Breast epithelium (tissue), 3 donors: ENCODE results near the gene AKR1C4.

Experiments
- POLR2A ChIP-seq: fragments of 450-650 bp; IDR thresholded peaks from one replicate; pipeline ENCODE4 v1.6.1; 2016; ENCODE audit warnings: antibody characterized with exemption, mild to moderate bottlenecking, moderate library complexity
- POLR2AphosphoS5 ChIP-seq, 3 donors: sonication (generic); formaldehyde crosslinking; IDR thresholded peaks; one replicate each; pipeline ENCODE4 v1.6.1; 2017; ENCODE audit warnings: antibody characterized with exemption in 3 of 3

DNA sequence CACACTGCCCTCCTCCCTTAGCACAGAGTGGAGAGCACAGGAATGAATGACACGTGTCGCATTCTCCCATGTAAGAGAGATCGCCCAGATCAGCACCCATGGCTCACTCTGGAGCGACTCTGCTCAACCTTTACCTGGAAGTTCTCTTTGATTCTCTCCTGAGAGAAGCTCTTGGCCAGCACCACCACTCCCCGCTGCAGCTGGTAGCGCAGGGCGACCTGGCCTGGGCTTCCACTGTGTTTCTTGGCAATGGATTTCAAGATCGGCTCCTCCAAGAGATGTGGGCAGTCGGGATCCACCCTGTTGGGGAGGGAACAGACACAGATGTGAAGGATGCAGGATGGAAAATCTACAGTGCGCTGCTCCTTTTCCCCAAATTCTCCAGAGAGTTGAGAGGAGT lies 39.1 kb upstream of the AKR1C4 start:
- no peak for TF ChIP-seq POLR2A
- TF ChIP-seq POLR2AphosphoS5 (IDR thresholded peaks at IDR 0.05): no peak
